Measurements from ENCODE around the gene RAX2. TPM values are rescaled to one million over a fixed set of nuclear protein-coding genes. Genes with fewer than 3 reads are reported as not detected.

RAX2 gene
- total RNA-seq, 1 donor from 2014 or later = not detected

DNA sequence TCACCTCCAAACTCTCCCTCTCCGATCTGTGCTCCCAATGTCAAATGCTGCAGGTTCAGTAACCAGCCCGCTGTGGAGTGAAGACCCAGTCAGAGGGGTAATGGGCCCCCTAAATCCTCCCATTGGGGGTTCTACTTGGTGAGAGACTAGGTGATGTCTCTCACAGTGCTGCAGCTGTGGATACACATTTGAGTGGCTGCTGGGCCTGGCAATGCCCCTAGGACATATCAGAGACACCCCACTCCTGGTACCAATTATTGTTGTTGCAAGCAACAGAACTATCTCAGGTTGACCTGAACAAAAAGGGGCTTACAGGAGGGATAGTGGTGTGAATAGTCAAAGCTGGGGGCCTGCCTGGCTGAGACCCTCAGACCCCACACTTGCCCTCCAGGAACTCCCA, 9.6 kb upstream of the RAX2 start:
- Histone ChIP-seq H3K36me3 (ENCODE audit: control insufficient read depth in 3 of 3, insufficient read depth in 3 of 3, low read length in 3 of 3) (no peaks in the 10 kb centered on the region), H3K9ac (ENCODE audit: low read depth in 1 of 3, low read length in 3 of 3) (no peak overlapping the region), H3K27me3 (ENCODE audit: control insufficient read depth in 3 of 3, insufficient read depth in 3 of 3, low read length in 3 of 3) (peaks cover 17 to 37% (median 30%) of the 10 kb centered on the region in 3 donors), H3K27ac (ENCODE audit: low read depth, low read length) (no peak overlapping the region), H3K4me1 (ENCODE audit: control insufficient read depth in 3 of 3, insufficient read depth in 3 of 3, low read length in 3 of 3) (no peaks in the 10 kb centered on the region), H3K9me3 (ENCODE audit: control insufficient read depth in 3 of 3, low read length in 3 of 3) (peaks cover 9 to 17% (median 10%) of the 10 kb centered on the region in 3 donors), H3K4me3 (ENCODE audit: low read length in 3 of 3) (no peak overlapping the region)

GRCh38 chr19:3780786-3781304, 8.8 kb upstream of the RAX2 start:
- H3K27ac ChIP-seq (ENCODE audit: low read depth, low read length) = no peak overlapping the region
- H3K4me3 ChIP-seq (ENCODE audit: low read length in 3 of 3) = no peak overlapping the region
- H3K9ac ChIP-seq (ENCODE audit: low read depth in 1 of 3, low read length in 3 of 3) = no peak overlapping the region
- no peaks in the 10 kb centered on the region for H3K36me3 ChIP-seq (ENCODE audit: control insufficient read depth in 3 of 3, insufficient read depth in 3 of 3, low read length in 3 of 3)
- H3K4me1 ChIP-seq (ENCODE audit: control insufficient read depth in 3 of 3, insufficient read depth in 3 of 3, low read length in 3 of 3) = no peaks in the 10 kb centered on the region
- peaks cover 9 to 17% (median 10%) of the 10 kb centered on the region in 3 donors for H3K9me3 ChIP-seq (ENCODE audit: control insufficient read depth in 3 of 3, low read length in 3 of 3)
- peaks cover 17 to 37% (median 30%) of the 10 kb centered on the region in 3 donors for H3K27me3 ChIP-seq (ENCODE audit: control insufficient read depth in 3 of 3, insufficient read depth in 3 of 3, low read length in 3 of 3)

DNA sequence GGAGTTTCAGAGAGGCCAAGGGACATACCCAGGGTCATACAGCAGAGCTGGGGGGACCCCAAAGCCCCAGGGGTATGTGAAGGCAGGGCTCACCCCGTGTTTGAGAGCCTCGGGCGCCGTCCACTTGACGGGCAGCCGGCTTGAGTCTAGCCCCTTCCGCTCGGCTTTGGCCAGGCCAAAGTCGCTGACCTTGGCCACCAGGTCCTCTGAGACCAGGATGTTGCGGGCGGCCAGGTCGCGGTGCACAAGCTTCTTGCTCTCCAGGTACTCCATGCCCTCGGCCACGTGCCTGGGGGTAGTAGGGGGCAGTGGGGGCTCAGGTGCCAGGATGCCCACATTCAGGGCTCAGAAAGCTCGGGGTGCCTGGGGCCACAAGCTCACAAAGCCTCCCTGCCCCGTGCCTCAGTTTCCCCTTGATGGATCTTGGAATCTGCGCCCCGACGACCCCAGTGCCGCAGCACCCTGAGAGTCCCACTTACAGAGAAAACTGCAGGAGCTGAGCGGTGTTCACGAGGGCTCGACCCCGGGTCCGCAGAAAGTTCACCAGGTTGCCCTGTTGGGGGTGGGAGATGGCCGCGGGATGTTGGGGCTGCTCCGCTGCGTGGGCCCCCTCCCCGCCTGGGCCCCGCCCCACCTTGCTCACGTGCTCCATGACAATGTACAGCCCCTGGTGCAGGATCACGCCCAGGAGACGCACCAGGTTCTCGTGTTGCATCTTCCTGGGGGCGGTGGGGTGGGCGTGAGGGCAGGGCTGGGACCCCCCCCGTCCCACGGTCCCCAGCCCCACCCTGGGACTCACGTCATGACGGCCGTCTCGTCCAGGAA, 7.1 kb upstream of the RAX2 start:
- H3K4me1 ChIP-seq (ENCODE audit: control insufficient read depth in 3 of 3, insufficient read depth in 3 of 3, low read length in 3 of 3) = no peaks in the 10 kb centered on the region
- no peak overlapping the region for H3K9ac ChIP-seq (ENCODE audit: low read depth in 1 of 3, low read length in 3 of 3)
- no peak overlapping the region for H3K27ac ChIP-seq (ENCODE audit: low read depth, low read length)
- H3K27me3 ChIP-seq (ENCODE audit: control insufficient read depth in 3 of 3, insufficient read depth in 3 of 3, low read length in 3 of 3) = peaks cover 6 to 22% (median 15%) of the 10 kb centered on the region in 3 donors
- H3K36me3 ChIP-seq (ENCODE audit: control insufficient read depth in 3 of 3, insufficient read depth in 3 of 3, low read length in 3 of 3) = no peaks in the 10 kb centered on the region
- no peak overlapping the region for H3K4me3 ChIP-seq (ENCODE audit: low read length in 3 of 3)
- H3K9me3 ChIP-seq (ENCODE audit: control insufficient read depth in 3 of 3, low read length in 3 of 3) = peaks cover 9 to 17% (median 10%) of the 10 kb centered on the region in 3 donors

DNA sequence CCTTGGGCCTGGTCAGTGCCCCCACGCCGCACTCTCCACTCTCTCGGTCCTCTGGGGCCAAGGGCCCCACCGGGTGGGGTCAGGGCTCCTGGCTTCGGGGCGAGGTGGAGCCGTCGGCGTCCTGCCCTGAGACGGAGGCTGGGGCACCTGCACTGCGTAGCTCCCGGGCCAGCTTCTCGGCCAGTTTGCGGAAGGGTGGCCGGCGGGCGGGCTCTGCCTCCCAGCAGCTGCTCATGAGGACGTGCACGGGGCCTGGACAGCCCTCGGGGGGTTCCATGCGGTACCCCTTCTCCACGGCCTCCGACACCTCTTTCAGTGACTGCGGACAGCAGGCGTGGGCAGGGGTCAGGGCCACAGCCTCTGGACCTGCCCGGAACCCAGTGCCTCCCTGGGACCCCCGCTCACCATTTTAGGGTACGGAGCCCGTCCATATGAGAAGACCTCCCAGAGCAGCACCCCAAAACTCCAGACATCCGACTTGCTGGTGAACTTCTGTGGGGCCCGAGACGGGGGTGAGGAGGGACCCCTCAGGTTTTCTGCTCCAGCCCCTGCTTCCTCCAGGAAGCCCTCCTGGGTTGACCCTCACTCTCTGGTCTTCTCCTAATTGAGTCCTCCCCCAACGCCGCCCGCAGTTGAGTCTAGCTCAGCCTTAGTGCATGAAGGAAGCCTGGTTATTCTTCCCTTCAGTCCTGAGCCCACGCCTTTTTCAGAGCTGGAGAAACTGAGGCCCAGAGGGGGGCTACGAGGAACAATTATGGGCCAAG, 6.3 kb upstream of the RAX2 start:
- Histone ChIP-seq H3K27ac (ENCODE audit: low read depth, low read length) (no peak overlapping the region), H3K9me3 (ENCODE audit: control insufficient read depth in 3 of 3, low read length in 3 of 3) (peaks cover 9 to 17% (median 10%) of the 10 kb centered on the region in 3 donors), H3K9ac (ENCODE audit: low read depth in 1 of 3, low read length in 3 of 3) (no peak overlapping the region), H3K36me3 (ENCODE audit: control insufficient read depth in 3 of 3, insufficient read depth in 3 of 3, low read length in 3 of 3) (no peaks in the 10 kb centered on the region), H3K27me3 (ENCODE audit: control insufficient read depth in 3 of 3, insufficient read depth in 3 of 3, low read length in 3 of 3) (peaks cover 6 to 14% (median 7%) of the 10 kb centered on the region in 3 donors), H3K4me3 (ENCODE audit: low read length in 3 of 3) (no peak overlapping the region), H3K4me1 (ENCODE audit: control insufficient read depth in 3 of 3, insufficient read depth in 3 of 3, low read length in 3 of 3) (no peaks in the 10 kb centered on the region)

DNA sequence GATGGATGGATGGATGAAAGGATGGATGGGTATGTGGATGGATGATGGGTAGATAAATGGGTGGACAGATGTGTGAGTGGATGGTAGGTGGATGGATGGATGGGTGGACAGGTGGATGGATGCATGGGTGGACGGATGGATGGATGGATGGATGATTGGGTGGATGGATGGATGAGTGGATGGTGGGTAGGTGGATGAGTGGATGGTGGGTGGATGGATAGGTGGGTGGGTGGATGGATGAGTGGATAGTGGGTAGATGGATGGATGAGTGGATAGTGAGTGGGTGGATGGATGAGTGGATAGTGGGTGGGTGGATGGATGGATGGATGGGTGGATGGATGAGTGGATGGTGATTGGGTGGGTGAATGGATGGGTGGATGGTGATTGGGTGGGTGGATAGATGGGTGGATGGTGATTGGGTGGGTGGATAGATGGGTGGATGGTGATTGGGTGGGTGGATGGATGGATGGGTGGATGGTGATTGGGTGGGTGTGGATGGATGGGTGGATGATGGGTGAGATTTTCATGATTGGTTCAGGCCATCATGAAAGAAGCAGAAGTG, 4.5 kb upstream of the RAX2 start:
- no peak overlapping the region for H3K4me3 ChIP-seq (ENCODE audit: low read length in 3 of 3)
- H3K4me1 ChIP-seq (ENCODE audit: control insufficient read depth in 3 of 3, insufficient read depth in 3 of 3, low read length in 3 of 3) = no peaks in the 10 kb centered on the region
- peaks cover under 1 to 8% (median 4%) of the 10 kb centered on the region in 3 donors for H3K27me3 ChIP-seq (ENCODE audit: control insufficient read depth in 3 of 3, insufficient read depth in 3 of 3, low read length in 3 of 3)
- no peak overlapping the region for H3K27ac ChIP-seq (ENCODE audit: low read depth, low read length)
- H3K36me3 ChIP-seq (ENCODE audit: control insufficient read depth in 3 of 3, insufficient read depth in 3 of 3, low read length in 3 of 3) = no peaks in the 10 kb centered on the region
- peaks cover 6 to 8% (median 7%) of the 10 kb centered on the region in 3 donors for H3K9me3 ChIP-seq (ENCODE audit: control insufficient read depth in 3 of 3, low read length in 3 of 3)
- H3K9ac ChIP-seq (ENCODE audit: low read depth in 1 of 3, low read length in 3 of 3) = no peak overlapping the region

- no peaks in the 10 kb centered on the region for H3K36me3 ChIP-seq (ENCODE audit: control insufficient read depth in 3 of 3, insufficient read depth in 3 of 3, low read length in 3 of 3)
- no peaks in the 10 kb centered on the region for H3K4me1 ChIP-seq (ENCODE audit: control insufficient read depth in 3 of 3, insufficient read depth in 3 of 3, low read length in 3 of 3)
- no peak overlapping the region for H3K27ac ChIP-seq (ENCODE audit: low read depth, low read length)
- peaks cover 6 to 15% (median 10%) of the 10 kb centered on the region in 3 donors for H3K27me3 ChIP-seq (ENCODE audit: control insufficient read depth in 3 of 3, insufficient read depth in 3 of 3, low read length in 3 of 3)
- H3K9me3 ChIP-seq (ENCODE audit: control insufficient read depth in 3 of 3, low read length in 3 of 3) = peaks cover 0 to 3% (median 1%) of the 10 kb centered on the region in 3 donors
- no peak overlapping the region for H3K4me3 ChIP-seq (ENCODE audit: low read length in 3 of 3)
- H3K9ac ChIP-seq (ENCODE audit: low read depth in 1 of 3, low read length in 3 of 3) = no peak overlapping the region
These were observed 3.8 kb upstream of the RAX2 start for GRCh38 chr19:3775831-3776230.

DNA sequence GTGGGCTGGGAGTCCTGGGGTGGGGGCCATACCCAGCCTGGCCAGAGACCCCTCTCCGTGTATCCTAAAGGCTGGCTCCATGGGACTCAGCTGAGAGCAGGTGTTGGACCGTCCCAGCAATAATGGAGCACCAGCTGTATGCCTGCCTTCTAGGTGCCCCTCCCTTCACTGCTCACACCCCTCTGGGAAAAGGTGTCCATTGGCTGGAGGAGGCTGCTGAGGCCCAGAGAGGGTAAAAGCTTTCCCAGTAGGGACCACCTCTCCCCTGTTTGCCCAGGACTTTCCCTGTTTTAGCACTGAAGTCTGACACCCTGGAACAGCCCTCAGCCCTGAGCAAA, 3.3 kb upstream of the RAX2 start:
- no peaks in the 10 kb centered on the region for H3K9me3 ChIP-seq (ENCODE audit: control insufficient read depth in 3 of 3, low read length in 3 of 3)
- peaks cover 6 to 17% (median 11%) of the 10 kb centered on the region in 3 donors for H3K27me3 ChIP-seq (ENCODE audit: control insufficient read depth in 3 of 3, insufficient read depth in 3 of 3, low read length in 3 of 3)
- H3K27ac ChIP-seq (ENCODE audit: low read depth, low read length) = no peak overlapping the region
- H3K4me1 ChIP-seq (ENCODE audit: control insufficient read depth in 3 of 3, insufficient read depth in 3 of 3, low read length in 3 of 3) = no peaks in the 10 kb centered on the region
- no peak overlapping the region for H3K9ac ChIP-seq (ENCODE audit: low read depth in 1 of 3, low read length in 3 of 3)
- no peak overlapping the region for H3K4me3 ChIP-seq (ENCODE audit: low read length in 3 of 3)
- H3K36me3 ChIP-seq (ENCODE audit: control insufficient read depth in 3 of 3, insufficient read depth in 3 of 3, low read length in 3 of 3) = no peaks in the 10 kb centered on the region

- Histone ChIP-seq H3K4me1 (ENCODE audit: control insufficient read depth in 3 of 3, insufficient read depth in 3 of 3, low read length in 3 of 3) (no peaks in the 10 kb centered on the region), H3K9me3 (ENCODE audit: control insufficient read depth in 3 of 3, low read length in 3 of 3) (no peaks in the 10 kb centered on the region), H3K4me3 (ENCODE audit: low read length in 3 of 3) (no peak overlapping the region), H3K27ac (ENCODE audit: low read depth, low read length) (no peak overlapping the region), H3K9ac (ENCODE audit: low read depth in 1 of 3, low read length in 3 of 3) (no peak overlapping the region), H3K36me3 (ENCODE audit: control insufficient read depth in 3 of 3, insufficient read depth in 3 of 3, low read length in 3 of 3) (no peaks in the 10 kb centered on the region), H3K27me3 (ENCODE audit: control insufficient read depth in 3 of 3, insufficient read depth in 3 of 3, low read length in 3 of 3) (peaks cover 6 to 17% (median 11%) of the 10 kb centered on the region in 3 donors)
These were observed 2.8 kb upstream of the RAX2 start for GRCh38 chr19:3774621-3775373.

DNA sequence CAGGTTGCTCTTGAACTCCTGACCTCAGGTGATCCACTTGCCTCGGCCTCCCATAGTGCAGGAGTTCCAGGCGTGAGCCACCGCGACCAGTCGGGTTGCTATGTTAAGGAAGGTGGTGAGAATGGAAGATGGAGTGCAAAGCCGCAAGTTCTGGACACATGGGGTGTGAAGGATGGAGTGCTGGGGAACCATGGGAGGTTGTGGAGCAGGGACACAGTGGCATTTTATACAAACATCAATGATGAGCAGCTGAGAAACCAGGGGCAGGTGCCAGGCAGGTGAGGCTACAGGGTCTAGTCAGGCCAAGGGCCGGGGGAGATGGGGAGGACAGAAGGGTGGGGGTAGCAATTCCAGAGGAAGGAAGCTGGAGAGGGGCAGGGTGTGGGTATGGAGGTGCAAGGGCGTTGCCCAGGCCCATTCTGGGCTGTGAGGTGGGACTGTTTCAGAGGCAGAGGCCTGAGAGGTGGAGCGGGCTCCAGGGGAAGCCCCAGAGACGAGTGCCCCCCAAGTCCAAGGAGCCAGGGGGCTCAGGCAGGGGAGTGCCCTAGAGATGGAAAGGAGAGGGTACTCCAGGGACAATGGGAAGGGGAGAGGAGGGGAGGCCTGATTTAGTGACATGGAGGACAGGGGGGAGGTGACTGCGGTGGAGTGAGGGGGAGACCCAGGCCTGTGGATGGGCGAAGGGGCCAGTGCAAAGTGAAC, 1.9 kb upstream of the RAX2 start:
- Histone ChIP-seq H3K27ac (ENCODE audit: low read depth, low read length) (no peak overlapping the region), H3K27me3 (ENCODE audit: control insufficient read depth in 3 of 3, insufficient read depth in 3 of 3, low read length in 3 of 3) (peaks cover 6 to 16% (median 11%) of the 10 kb centered on the region in 3 donors), H3K9ac (ENCODE audit: low read depth in 1 of 3, low read length in 3 of 3) (no peak overlapping the region), H3K4me1 (ENCODE audit: control insufficient read depth in 3 of 3, insufficient read depth in 3 of 3, low read length in 3 of 3) (no peaks in the 10 kb centered on the region), H3K36me3 (ENCODE audit: control insufficient read depth in 3 of 3, insufficient read depth in 3 of 3, low read length in 3 of 3) (peaks cover 0 to 2% (median 2%) of the 10 kb centered on the region in 3 donors), H3K4me3 (ENCODE audit: low read length in 3 of 3) (no peak overlapping the region), H3K9me3 (ENCODE audit: control insufficient read depth in 3 of 3, low read length in 3 of 3) (no peaks in the 10 kb centered on the region)
